Central memory CD8-positive, alpha-beta T cell (primary cell): ENCODE data around the gene SMIM3.
A peak's percentile ranks its signal among the peaks of the same experiment; 100 is the strongest.

Experiments
- ATAC-seq: fragments of 150-1000 bp; cut with Tn5 transposase; replicated peaks from 2 replicates; pipeline ENCODE4 v1.10.0; 2022; ENCODE audit warnings: mild to moderate bottlenecking, moderate FRiP score, moderate number of reproducible peaks; ENCODE audit not compliant: poor library complexity, severe bottlenecking; ENCODE audit errors: extremely low read depth
- DNase-seq, 2 donors: peaks; one replicate each; pipeline ENCODE4 v3.0.0; 2021; ENCODE audit warnings: low spot score in 2 of 2
- H3K27ac Mint-ChIP-seq: one replicate; pipeline ENCODE4 v1.8.0; 2022; ENCODE audit warnings: low read depth, mild to moderate bottlenecking, moderate library complexity, mixed read lengths
- H3K27me3 Mint-ChIP-seq: one replicate; pipeline ENCODE4 v1.8.0; 2022; ENCODE audit warnings: mixed read lengths
- H3K36me3 Mint-ChIP-seq: one replicate; pipeline ENCODE4 v1.8.0; 2022; ENCODE audit warnings: mild to moderate bottlenecking, moderate library complexity, mixed read lengths; ENCODE audit not compliant: insufficient read depth
- H3K4me1 Mint-ChIP-seq: one replicate; pipeline ENCODE4 v1.8.0; 2022; ENCODE audit warnings: mixed read lengths
- H3K4me3 Mint-ChIP-seq: one replicate; pipeline ENCODE4 v1.8.0; 2022; ENCODE audit warnings: mild to moderate bottlenecking, moderate library complexity, mixed read lengths
- H3K9me3 Mint-ChIP-seq: one replicate; pipeline ENCODE4 v1.8.0; 2022; ENCODE audit warnings: mixed read lengths

SMIM3 gene

DNA sequence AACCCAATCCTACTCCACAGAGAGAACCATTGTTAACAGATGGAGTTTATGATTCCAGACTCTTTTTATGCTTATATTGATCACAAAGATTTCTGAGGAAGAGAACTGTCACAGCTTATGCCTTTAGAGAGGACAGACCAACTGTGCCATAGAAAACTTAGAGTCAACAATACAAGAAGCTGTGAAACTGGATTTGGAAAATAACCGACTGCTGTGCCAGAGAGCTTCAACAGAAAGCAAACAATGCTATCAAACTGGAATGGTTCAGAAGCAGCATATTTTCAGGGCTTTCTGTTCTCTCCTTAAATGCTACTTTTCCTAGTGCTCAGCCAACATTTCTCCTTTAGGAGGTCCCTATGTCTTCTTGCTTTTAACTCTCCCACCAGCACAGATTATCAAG is 24.7 kb upstream of the SMIM3 start:
- H3K27ac Mint-ChIP-seq = no peak overlapping the region
- H3K4me1 Mint-ChIP-seq = peaks cover 35% of the 10 kb centered on the region
- DNase-seq (no peak), ATAC-seq (no peak)
- no peaks in the 10 kb centered on the region for H3K9me3 Mint-ChIP-seq
- H3K36me3 Mint-ChIP-seq = peaks cover 57% of the 10 kb centered on the region
- H3K27me3 Mint-ChIP-seq = no peaks in the 10 kb centered on the region
- H3K4me3 Mint-ChIP-seq = no peak overlapping the region

GRCh38 chr5:150757087-150757649 is 21.4 kb upstream of the SMIM3 start:
- H3K9me3 Mint-ChIP-seq = no peaks in the 10 kb centered on the region
- no peak overlapping the region for H3K4me3 Mint-ChIP-seq
- ATAC-seq (no peak), DNase-seq (no peak)
- peaks cover under 1% of the 10 kb centered on the region for H3K27me3 Mint-ChIP-seq
- H3K36me3 Mint-ChIP-seq = peaks cover 40% of the 10 kb centered on the region
- H3K4me1 Mint-ChIP-seq = peaks cover 32% of the 10 kb centered on the region
- no peak overlapping the region for H3K27ac Mint-ChIP-seq

- ATAC-seq = peak; percentile 2
- Mint-ChIP-seq H3K9me3 (no peaks in the 10 kb centered on the region), H3K4me1 (peaks cover 32% of the 10 kb centered on the region), H3K4me3 (no peak overlapping the region), H3K27me3 (peaks cover 11% of the 10 kb centered on the region), H3K36me3 (peaks cover 32% of the 10 kb centered on the region), H3K27ac (no peak overlapping the region)
- peak in 1 of 2 donors; percentile 29 for DNase-seq
Observed at GRCh38 chr5:150758203-150758530, 20.4 kb upstream of the SMIM3 start.

- H3K36me3 Mint-ChIP-seq = peaks cover 27% of the 10 kb centered on the region
- ATAC-seq (peak; percentile 96), DNase-seq (peak; percentile 86 to 89)
- no peaks in the 10 kb centered on the region for H3K9me3 Mint-ChIP-seq
- H3K27ac Mint-ChIP-seq = no peak within 1 kb of the TSS
- no peak within 1 kb of the TSS for H3K4me3 Mint-ChIP-seq
- H3K27me3 Mint-ChIP-seq = peaks cover 15% of the 10 kb centered on the region
- peaks cover 26% of the 10 kb centered on the region for H3K4me1 Mint-ChIP-seq
Observed at GRCh38 chr5:150758531-150759333, 19.8 kb upstream of the SMIM3 start, which contains the start of gene DCTN4. TSS of gene DCTN4 (minus strand) at chr5:150759017. CDS start at chr5:150758993, 24 bp downstream.

GRCh38 chr5:150759334-150759583 is 19.3 kb upstream of the SMIM3 start:
- Mint-ChIP-seq H3K27ac (no peak overlapping the region), H3K4me1 (peaks cover 21% of the 10 kb centered on the region), H3K4me3 (no peak overlapping the region), H3K27me3 (peaks cover 15% of the 10 kb centered on the region), H3K9me3 (no peaks in the 10 kb centered on the region), H3K36me3 (peaks cover 21% of the 10 kb centered on the region)
- DNase-seq = no peak
- ATAC-seq = no peak

GRCh38 chr5:150762211-150762610 is 16.3 kb upstream of the SMIM3 start:
- Mint-ChIP-seq H3K4me3 (no peak overlapping the region), H3K27me3 (peaks cover 20% of the 10 kb centered on the region), H3K27ac (no peak overlapping the region), H3K4me1 (peaks cover 12% of the 10 kb centered on the region), H3K36me3 (peaks cover 5% of the 10 kb centered on the region), H3K9me3 (no peaks in the 10 kb centered on the region)
- ATAC-seq = no peak
- no peak for DNase-seq

GRCh38 chr5:150763023-150763769 is 15.4 kb upstream of the SMIM3 start:
- H3K4me3 Mint-ChIP-seq = no peak overlapping the region
- H3K27ac Mint-ChIP-seq = no peak overlapping the region
- H3K4me1 Mint-ChIP-seq = peaks cover 8% of the 10 kb centered on the region
- peaks cover 29% of the 10 kb centered on the region for H3K27me3 Mint-ChIP-seq
- no peak for ATAC-seq
- H3K9me3 Mint-ChIP-seq = no peaks in the 10 kb centered on the region
- H3K36me3 Mint-ChIP-seq = peaks cover 5% of the 10 kb centered on the region
- DNase-seq = no peak

DNA sequence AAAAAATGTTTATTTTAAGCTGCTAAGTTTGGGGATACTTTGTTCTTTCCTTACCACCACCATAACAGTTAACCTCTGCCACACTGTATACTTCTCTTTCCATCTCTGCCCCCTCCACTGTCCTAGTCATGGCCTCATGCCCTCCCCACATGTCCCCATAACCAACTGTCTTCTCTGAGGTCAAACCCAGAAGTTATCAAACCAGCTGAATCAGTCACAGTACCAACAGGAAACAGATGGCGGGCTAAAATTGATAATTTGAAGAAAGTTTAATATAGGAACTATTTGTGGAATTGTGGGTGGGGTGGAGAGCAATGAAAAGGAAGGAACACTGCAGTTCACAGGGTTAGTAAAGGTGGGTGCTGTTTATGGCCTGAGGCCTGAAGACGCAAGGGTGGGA is 14.0 kb upstream of the SMIM3 start:
- H3K36me3 Mint-ChIP-seq = peaks cover 5% of the 10 kb centered on the region
- no peak overlapping the region for H3K27ac Mint-ChIP-seq
- ATAC-seq = no peak
- H3K27me3 Mint-ChIP-seq = peaks cover 29% of the 10 kb centered on the region
- no peaks in the 10 kb centered on the region for H3K9me3 Mint-ChIP-seq
- peaks cover 2% of the 10 kb centered on the region for H3K4me1 Mint-ChIP-seq
- DNase-seq = no peak
- no peak overlapping the region for H3K4me3 Mint-ChIP-seq

DNA sequence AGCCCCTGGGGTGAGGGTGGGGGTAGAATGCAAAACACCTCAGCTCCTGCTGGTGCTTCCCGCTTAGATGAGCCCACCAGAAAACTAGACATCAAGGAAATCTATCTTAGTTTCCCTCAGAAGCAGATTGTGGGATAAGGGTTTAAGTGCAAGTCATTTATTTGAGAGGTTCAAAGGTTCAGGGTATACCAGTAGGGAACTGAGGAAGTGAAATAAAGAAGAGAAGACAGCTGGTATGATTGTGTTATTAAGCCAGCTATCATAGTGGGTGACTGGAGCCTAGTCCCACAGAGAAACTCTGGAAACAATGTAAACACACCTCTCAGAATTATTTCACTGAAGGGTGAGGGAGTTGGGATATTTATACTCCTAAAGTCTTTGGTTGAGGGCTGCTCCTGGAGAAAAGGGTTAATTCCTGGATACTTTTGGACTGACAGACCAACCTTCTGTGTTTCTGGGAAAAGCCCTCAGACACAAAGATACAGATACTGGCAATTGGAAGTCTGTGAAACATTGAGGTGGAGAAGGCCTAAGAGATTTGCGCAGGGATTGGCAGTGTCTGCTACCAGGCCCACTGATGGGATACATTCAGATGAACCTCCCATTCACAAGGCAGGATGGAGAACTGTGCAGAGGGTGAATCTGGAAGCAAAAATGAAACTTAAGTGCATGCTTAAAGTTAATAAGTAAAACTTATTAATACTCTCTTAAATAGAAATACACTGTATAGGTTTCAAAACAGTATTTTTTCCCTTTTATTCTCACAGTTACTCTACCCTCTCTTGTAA is 13.4 kb upstream of the SMIM3 start:
- Mint-ChIP-seq H3K27me3 (peaks cover 29% of the 10 kb centered on the region), H3K27ac (no peak overlapping the region), H3K4me1 (no peaks in the 10 kb centered on the region), H3K4me3 (no peak overlapping the region), H3K9me3 (no peaks in the 10 kb centered on the region), H3K36me3 (peaks cover 3% of the 10 kb centered on the region)
- DNase-seq (no peak), ATAC-seq (no peak)

GRCh38 chr5:150765799-150766169 is 12.8 kb upstream of the SMIM3 start:
- no peak for DNase-seq
- Mint-ChIP-seq H3K4me1 (no peaks in the 10 kb centered on the region), H3K27ac (no peak overlapping the region), H3K4me3 (no peak overlapping the region), H3K36me3 (peaks cover 3% of the 10 kb centered on the region), H3K9me3 (no peaks in the 10 kb centered on the region), H3K27me3 (peaks cover 34% of the 10 kb centered on the region)
- no peak for ATAC-seq

DNA sequence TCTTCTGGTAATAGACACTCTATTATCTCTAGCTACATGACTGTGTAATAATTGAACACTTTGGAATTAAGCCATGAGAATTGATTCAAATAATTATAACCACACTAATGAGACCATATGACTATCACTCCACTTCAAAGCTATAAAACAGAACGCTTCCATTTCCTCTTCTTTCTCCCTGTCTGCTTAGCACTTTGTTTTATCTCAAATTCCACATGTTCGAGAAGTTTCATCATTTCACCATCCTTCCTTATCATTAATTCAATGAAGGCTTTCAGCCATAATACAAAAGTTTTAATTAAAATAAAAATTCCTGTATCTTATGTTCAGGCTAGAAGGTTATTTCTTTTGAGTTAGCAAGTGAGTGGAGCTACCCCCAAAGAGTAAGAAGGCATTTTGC is 12.3 kb upstream of the SMIM3 start:
- ATAC-seq = no peak
- no peak for DNase-seq
- Mint-ChIP-seq H3K27me3 (peaks cover 39% of the 10 kb centered on the region), H3K27ac (no peak overlapping the region), H3K4me1 (no peaks in the 10 kb centered on the region), H3K9me3 (no peaks in the 10 kb centered on the region), H3K36me3 (peaks cover 3% of the 10 kb centered on the region), H3K4me3 (no peak overlapping the region)

DNA sequence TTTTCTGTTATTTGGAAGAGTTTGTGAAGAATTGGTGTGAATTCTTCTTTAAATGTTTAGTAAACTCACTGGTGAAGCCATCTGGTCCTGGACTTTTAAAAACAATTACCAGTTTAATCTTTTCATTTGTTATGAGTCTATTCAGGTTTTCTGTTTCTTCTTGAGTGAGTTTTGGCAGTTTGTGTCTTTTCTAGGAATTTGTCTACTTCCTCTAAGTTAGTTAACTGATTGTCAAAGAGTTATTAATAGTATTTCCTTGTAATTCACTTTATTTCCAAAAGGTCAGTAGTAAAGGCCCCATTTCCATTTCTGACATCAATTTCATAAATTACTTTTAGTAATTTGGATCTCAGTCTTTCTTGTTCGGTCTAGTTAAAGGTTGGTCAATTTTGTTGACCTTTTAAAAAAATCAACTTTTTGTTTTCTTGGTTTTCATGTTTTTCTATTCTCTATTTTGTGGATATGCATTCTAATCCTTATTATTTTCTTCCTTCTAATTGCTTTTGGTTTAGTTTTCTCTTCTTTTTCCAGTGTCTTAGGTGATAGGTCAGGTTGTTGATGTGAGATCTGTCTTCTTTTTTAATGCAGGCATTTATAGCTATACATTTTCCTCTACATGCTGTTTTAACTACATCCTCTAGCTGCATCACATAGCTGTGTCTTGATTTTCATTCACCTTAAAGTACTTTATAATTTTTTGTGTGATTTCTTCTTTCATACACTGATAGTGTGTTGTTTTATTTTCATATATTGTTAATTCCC is 7.3 kb upstream of the SMIM3 start:
- no peak for DNase-seq
- ATAC-seq = no peak
- Mint-ChIP-seq H3K4me3 (no peak overlapping the region), H3K9me3 (no peaks in the 10 kb centered on the region), H3K4me1 (no peaks in the 10 kb centered on the region), H3K36me3 (no peaks in the 10 kb centered on the region), H3K27me3 (peaks cover 53% of the 10 kb centered on the region), H3K27ac (no peak overlapping the region)
